Forelimb muscle (tissue), 1 donor: ENCODE data around the gene ZNF385B. TPM values are rescaled to one million over a fixed set of nuclear protein-coding genes. Genes with fewer than 3 reads are reported as not detected.
"Not testable (repeated sequence)": the region's sequence is repeated elsewhere in the genome, so short reads cannot be mapped to it uniquely, and the experiment has no call there.

Experiments
- DNase-seq: peaks from one replicate; pipeline ENCODE4 v3.0.0-alpha.2; 2013; ENCODE audit warnings: low read depth
- polyA plus RNA-seq: library from polyadenylated mRNA; unstranded; fragments of 120-200 nt; gene quantifications from one replicate; pipeline ENCODE4 v1.2.1, GENCODE V29; 2013; ENCODE audit not compliant: insufficient read length

The ZNF385B gene
- polyA plus RNA-seq, 1 donor = 24.5 TPM

- DNase-seq = no peak
Measured at GRCh38 chr2:179511105-179511789, 350.2 kb downstream of the ZNF385B start.

GRCh38 chr2:179495315-179495714, 366.1 kb downstream of the ZNF385B start:
- no peak for DNase-seq

DNA sequence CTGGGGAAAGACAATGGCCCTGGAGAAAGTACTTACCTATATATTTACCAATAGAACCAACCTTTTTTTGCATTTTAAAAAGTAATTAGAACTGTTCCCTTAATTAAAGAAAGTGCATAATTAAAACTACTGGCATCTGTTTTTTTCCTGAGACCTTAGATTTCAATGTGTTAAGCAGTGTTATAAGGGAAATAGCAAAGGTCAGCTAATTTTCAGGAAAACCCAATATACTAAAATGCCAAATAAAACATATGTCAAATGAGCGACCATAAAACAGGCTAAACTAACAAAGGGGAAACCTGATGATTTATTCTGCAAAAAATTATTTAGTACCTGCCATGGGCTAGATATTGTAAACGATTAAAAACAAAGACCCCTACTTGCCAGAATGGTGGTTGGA, 372.8 kb downstream of the ZNF385B start:
- no peak for DNase-seq

GRCh38 chr2:179487010-179487731, 374.2 kb downstream of the ZNF385B start:
- no peak for DNase-seq

DNA sequence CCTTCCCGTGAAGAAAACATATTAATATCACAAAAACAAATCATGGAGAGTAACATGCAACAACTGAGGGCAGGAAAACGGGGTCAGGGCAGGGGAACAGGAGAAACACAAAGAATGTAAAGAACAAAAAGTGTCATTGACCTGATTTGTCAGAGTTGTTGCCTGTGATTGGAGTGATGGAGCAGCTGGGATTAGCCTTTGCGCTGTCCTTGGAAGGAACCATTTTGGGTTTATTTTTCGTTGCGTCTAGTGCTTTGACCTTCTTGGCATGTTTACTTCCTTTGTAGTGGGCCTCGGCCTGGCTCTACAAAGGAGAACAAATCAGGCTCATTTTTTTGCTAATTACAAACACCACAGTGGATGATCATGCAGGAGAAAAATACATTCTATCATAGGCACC, 378.3 kb downstream of the ZNF385B start:
- no peak for DNase-seq

DNA sequence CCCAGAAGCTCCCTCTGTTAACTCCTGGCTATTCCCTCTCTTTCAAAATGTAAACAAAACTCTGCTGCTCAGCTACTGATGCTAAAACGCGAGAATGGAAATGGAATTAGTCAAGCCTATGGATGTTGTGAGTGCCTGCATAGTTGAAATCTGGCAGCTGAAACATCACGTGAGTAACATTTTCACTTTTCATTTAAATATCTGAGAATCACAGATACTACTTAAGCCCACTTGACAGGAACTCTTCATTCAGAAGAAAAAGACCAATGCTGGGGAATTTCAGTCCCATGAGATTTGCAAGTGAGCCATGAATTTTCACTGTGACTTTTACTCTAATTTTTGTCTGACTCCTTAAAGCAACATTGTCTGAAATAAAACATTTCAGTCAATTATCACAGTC, 381.5 kb downstream of the ZNF385B start:
- no peak for DNase-seq

GRCh38 chr2:179478771-179479170, 382.6 kb downstream of the ZNF385B start:
- no peak for DNase-seq

DNA sequence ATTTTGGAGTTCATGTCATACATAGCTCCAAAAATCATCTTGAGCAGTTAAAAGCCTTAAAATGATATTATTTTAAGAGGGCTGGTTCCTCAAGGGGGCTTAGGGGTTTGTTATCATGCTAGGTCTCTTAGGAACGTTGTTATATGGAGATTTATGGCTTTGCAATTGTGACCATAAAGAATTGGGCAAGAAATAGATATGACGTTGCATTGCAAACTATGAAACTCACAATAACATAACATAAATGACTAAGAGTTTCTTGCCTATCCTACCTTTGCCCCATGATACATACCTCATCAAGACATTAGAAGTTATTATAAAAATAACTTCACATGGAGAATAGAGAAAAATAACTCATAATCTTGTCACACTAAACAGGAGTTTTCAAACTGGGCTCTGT, 390.4 kb downstream of the ZNF385B start:
- DNase-seq = no peak

DNA sequence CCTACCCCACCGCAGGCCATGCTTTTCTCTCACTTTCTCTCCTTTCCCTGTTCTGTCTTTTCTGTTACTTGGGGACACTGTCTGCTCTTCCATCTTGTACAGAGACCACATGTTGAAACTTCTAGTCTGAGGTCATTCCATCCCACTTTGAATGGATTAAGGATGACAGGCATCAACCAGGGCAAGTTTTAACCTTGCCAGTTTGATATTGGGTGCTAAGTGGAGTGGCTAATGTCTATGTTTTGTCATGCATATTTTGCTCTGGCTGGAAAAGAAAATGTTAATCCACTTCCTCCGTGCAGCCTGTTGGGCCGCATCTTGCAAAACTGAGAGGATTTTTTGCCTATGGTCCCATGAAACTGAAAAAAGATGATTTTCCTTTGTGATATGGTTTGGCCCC, 391.3 kb downstream of the ZNF385B start:
- DNase-seq = no peak

GRCh38 chr2:179467960-179468359, 393.5 kb downstream of the ZNF385B start:
- no peak for DNase-seq

GRCh38 chr2:179467111-179467510, 394.3 kb downstream of the ZNF385B start:
- no peak for DNase-seq

DNA sequence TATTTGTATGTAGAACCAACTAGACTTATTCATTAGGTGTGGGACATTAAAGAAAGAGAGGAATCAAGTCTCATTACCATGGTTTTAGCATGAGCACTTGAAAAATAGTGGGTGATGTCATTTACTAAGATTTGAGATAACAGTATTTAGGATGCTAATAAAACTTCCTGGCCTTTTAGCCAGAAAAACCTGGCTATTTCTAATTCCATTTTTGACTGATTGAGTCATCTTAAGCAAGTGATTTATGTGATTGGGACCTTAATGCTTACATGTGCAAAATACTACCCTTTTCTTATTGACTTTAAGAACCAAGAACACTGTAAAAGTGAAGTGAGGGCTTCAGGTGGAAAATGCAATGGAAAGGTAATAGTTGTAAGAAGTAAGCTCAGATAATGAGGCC, 400.0 kb downstream of the ZNF385B start:
- no peak for DNase-seq

GRCh38 chr2:179460181-179460929, 401.1 kb downstream of the ZNF385B start:
- DNase-seq = no peak

DNA sequence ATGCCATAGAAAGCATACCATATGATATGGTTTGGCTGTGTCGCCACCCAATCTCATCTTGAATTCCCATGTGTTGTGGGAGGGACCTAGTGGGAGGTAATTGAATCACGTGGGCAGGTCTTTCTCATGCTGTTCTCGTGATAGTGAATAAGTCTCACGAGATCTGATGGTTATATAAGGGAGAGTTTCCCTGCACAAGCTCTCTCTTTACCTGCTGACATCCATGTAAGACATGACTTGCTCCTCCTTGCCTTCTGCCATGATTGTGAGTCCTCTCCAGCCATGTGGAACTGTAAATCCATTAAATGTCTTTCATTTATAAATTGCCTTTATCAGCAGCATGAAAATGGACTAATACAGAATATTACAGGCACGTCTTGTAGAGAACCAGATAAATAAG, 403.3 kb downstream of the ZNF385B start:
- not testable (repeated sequence) for DNase-seq

GRCh38 chr2:179455824-179456223, 405.6 kb downstream of the ZNF385B start:
- DNase-seq = no peak

DNA sequence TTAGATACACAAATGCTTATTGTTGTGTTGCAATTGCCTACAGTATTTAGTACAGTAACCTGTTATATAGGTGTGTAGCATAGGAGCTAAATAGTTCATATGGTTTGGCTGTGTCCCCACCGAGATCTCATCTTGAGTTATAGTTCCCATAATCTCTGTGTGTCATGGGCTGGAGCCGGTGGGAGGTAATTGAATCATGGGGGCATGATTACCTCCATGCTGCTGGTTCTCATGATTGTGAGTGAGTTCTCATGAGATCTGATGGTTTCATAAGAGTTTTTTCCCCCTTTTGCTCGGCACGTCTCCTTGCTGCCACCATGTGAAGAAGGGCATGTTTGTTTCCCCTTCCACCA, 406.3 kb downstream of the ZNF385B start:
- DNase-seq = no peak

DNA sequence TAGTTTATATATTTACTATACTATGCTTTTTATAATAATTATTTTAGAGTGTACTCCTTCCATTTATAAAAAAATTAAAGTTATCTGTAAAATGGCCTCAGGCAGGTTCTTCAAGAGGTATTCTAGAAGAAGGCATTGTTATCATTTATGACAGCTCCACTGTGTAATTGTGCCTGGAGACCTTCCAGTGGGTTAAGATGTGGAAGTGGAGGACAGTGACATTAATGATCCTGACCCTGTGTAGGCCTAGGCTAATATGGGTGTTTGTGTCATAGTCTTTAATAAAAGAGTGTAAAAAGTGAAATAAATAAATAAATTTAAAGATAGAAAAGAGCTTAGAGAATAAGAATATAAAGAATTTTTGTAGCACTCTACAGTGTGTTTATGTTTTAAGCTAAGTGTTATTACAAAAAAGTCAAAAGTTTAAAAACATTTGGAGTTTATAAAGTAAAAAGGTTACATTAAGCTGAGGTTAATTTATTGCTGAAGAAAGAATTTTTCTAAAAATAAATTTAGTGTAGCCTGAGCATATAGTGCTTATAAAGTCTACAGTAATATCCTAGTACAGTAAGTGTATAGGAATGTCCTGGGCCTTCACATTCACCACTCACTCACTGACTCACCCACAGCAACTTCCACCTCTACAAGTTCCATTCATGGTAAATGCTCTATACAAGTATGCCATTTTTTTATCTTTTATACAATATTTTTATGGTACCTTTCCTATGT, 406.8 kb downstream of the ZNF385B start:
- DNase-seq = no peak

GRCh38 chr2:179449010-179449409, 412.4 kb downstream of the ZNF385B start:
- DNase-seq = no peak

- DNase-seq = no peak
Measured at GRCh38 chr2:179447839-179448447, 413.5 kb downstream of the ZNF385B start.

DNA sequence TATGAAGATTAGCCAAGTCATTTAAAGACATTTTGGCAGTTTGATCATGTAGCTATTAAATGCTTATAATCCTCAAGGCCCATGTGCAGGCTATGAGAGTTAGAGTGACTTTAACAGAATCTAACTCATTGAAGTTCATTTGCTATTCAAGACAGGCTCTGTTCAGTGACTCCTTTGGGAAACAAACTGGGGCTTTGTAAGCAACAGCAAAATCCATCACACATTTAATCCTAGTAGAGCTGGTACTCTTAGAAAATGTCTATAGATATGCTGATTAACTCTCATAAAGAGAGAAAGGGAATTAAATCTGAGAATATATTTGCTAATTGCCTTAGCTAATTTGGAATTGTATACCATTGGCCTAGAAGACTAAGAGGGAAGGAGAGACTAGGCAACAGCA, 414.0 kb downstream of the ZNF385B start:
- DNase-seq = no peak

DNA sequence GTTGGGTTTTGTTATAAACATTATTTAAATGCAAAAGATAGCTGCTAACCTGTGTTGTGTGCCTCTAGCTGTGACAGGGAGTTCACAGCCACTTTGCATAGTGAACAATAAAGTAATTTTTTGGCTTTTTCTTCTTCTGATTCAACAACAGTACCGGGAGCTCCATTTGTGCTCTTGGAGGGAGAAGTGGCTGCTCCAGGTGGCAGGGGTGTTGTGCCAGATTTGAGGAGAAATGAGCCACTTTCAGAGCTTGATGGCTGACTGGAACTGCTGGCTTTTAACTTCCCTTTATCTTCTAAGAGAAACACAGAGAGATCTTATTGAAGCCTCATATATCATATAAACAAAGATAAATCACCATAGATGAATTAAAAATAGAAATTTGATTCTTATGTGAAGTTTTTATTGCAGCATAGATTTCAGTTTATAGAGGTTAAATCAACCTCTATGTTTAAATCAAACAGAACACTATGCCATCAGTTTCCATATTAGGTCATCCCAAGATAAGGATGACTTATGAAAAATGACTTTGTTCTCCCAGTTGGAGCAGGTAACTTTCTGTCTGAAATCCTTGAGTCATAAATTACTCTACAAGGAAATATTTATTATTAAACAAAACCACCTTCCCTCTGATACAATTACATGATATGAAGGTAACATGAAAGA, 414.8 kb downstream of the ZNF385B start:
- DNase-seq = no peak
